ENCODE results near the gene LYSMD3. TPM values are rescaled to one million over a fixed set of nuclear protein-coding genes. Genes with fewer than 3 reads are reported as not detected.

LYSMD3 gene
- total and polyA plus RNA-seq, 9 of the 15 experiments (the other 6 are each of a cell fraction or from before 2014, with no cell fraction given) = 9.5 to 42.3 (median 20.7) TPM

DNA sequence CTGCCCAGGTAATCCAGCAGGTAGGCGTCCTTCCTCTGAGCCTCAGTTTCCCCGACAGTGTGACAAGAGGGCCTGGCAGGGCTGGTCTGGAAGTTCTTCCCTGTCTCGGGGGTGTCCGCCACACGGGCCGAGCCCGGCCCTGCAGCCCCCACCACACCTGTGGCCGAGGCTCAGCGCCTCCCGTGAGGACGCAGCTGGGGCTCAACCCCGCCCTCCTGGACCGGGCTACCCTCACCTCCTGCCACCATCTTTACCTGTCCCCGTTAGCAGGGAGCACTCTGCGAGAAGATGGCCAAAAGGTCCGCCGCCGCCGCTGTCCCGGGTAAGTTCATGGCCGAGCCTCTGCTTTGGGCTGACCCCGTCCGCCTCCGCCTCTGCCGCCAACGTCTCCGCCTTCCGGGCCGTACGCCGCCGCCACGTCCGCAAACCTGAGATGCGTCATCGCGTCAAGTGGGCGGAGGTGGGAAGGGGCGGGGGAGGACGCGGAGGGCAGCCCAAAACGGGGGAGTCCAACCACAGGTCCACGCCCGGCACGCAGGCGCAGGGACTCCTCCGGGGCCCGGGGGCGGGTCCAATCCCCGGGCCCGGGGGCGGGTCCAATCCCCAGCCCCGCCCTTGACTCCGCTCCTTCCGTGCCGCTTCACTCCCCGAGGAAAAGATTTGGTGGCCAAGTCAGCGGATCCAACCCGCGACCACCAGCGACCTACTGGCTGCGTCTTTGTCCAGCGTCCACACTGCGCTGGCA lies at the start of gene LYSMD3 (continued):
- peak; percentile 82; the same call in 1 of the 2 replicates for TF ChIP-seq CTBP1 (IDR thresholded peaks at IDR 0.05; ENCODE audit: borderline replicate concordance)
- peak; percentile 42 for TF ChIP-seq POLR2AphosphoS5 (IDR thresholded peaks at IDR 0.05; ENCODE audit: control insufficient read depth, insufficient read depth, low read depth, low read length)
- TF ChIP-seq, protein P1, sequence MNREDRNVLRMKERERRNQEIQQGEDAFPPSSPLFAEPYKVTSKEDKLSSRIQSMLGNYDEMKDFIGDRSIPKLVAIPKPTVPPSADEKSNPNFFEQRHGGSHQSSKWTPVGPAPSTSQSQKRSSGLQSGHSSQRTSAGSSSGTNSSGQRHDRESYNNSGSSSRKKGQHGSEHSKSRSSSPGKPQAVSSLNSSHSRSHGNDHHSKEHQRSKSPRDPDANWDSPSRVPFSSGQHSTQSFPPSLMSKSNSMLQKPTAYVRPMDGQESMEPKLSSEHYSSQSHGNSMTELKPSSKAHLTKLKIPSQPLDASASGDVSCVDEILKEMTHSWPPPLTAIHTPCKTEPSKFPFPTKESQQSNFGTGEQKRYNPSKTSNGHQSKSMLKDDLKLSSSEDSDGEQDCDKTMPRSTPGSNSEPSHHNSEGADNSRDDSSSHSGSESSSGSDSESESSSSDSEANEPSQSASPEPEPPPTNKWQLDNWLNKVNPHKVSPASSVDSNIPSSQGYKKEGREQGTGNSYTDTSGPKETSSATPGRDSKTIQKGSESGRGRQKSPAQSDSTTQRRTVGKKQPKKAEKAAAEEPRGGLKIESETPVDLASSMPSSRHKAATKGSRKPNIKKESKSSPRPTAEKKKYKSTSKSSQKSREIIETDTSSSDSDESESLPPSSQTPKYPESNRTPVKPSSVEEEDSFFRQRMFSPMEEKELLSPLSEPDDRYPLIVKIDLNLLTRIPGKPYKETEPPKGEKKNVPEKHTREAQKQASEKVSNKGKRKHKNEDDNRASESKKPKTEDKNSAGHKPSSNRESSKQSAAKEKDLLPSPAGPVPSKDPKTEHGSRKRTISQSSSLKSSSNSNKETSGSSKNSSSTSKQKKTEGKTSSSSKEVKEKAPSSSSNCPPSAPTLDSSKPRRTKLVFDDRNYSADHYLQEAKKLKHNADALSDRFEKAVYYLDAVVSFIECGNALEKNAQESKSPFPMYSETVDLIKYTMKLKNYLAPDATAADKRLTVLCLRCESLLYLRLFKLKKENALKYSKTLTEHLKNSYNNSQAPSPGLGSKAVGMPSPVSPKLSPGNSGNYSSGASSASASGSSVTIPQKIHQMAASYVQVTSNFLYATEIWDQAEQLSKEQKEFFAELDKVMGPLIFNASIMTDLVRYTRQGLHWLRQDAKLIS (CRISPR knock-in tag; IDR thresholded peaks at IDR 0.05) = peak; percentile 91
- TF ChIP-seq SMARCB1 (IDR thresholded peaks at IDR 0.05; ENCODE audit: insufficient read length, low read depth) = no peak
- TF ChIP-seq, protein P2, sequence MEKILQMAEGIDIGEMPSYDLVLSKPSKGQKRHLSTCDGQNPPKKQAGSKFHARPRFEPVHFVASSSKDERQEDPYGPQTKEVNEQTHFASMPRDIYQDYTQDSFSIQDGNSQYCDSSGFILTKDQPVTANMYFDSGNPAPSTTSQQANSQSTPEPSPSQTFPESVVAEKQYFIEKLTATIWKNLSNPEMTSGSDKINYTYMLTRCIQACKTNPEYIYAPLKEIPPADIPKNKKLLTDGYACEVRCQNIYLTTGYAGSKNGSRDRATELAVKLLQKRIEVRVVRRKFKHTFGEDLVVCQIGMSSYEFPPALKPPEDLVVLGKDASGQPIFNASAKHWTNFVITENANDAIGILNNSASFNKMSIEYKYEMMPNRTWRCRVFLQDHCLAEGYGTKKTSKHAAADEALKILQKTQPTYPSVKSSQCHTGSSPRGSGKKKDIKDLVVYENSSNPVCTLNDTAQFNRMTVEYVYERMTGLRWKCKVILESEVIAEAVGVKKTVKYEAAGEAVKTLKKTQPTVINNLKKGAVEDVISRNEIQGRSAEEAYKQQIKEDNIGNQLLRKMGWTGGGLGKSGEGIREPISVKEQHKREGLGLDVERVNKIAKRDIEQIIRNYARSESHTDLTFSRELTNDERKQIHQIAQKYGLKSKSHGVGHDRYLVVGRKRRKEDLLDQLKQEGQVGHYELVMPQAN (IDR thresholded peaks at IDR 0.05; ENCODE audit: borderline replicate concordance) = peak; percentile 82
- TF ChIP-seq MAZ (CRISPR knock-in tag; conservative IDR thresholded peaks at IDR 0.05 in 1 of 2, IDR thresholded peaks at IDR 0.05 in 1 of 2) = peak; percentile 88 to 92
- TF ChIP-seq ETV5 (CRISPR knock-in tag; IDR thresholded peaks at IDR 0.05; ENCODE audit: low read depth) = peak; percentile 41
- no peak for TF ChIP-seq CSDE1 (IDR thresholded peaks at IDR 0.05)
- TF ChIP-seq, protein P3, sequence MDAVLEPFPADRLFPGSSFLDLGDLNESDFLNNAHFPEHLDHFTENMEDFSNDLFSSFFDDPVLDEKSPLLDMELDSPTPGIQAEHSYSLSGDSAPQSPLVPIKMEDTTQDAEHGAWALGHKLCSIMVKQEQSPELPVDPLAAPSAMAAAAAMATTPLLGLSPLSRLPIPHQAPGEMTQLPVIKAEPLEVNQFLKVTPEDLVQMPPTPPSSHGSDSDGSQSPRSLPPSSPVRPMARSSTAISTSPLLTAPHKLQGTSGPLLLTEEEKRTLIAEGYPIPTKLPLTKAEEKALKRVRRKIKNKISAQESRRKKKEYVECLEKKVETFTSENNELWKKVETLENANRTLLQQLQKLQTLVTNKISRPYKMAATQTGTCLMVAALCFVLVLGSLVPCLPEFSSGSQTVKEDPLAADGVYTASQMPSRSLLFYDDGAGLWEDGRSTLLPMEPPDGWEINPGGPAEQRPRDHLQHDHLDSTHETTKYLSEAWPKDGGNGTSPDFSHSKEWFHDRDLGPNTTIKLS (IDR thresholded peaks at IDR 0.05; ENCODE audit: borderline replicate concordance, low read depth) = peak; percentile 99
- peak; percentile 60; the same call in 1 of the 2 replicates for TF ChIP-seq RB1 (IDR thresholded peaks at IDR 0.05; ENCODE audit: low read depth)
- TF ChIP-seq ZBTB7A (IDR thresholded peaks at IDR 0.05; ENCODE audit: borderline replicate concordance, control insufficient read depth, low read depth, low read length) = peak; percentile 60; the same call in 1 of the 2 replicates
- peak; percentile 81 for TF ChIP-seq RBBP5 (IDR thresholded peaks at IDR 0.05; ENCODE audit: borderline replicate concordance, insufficient read depth, low read length, poor library complexity, severe bottlenecking)
- TF ChIP-seq TAF9B (IDR thresholded peaks at IDR 0.05; ENCODE audit: partially characterized antibody) = peak; percentile 76
- TF ChIP-seq FUS (optimal IDR thresholded peaks at IDR 0.05; ENCODE audit: low read depth, low read length) = no peak

Measured in K562 (cell line).